H1 (cell line): ENCODE data around the gene UBE2K. TPM values are rescaled to one million over a fixed set of nuclear protein-coding genes. Genes with fewer than 3 reads are reported as not detected.
A peak's percentile ranks its signal among the peaks of the same experiment; 100 is the strongest.

ENCODE experiments used
- CTCF ChIA-PET: fragments of 300-600 bp; sonication (Branson Sonifier 250); formaldehyde crosslinking; loops from one replicate; lab custom pipeline; 2021; ENCODE audit not compliant: partially characterized antibody; lab: Charles Lee
- POLR2A ChIA-PET: fragments of 300-600 bp; sonication (Branson Sonifier 250); formaldehyde crosslinking; loops from one replicate; lab custom pipeline; 2021; ENCODE audit warnings: inconsistent platforms; ENCODE audit not compliant: partially characterized antibody; lab: Charles Lee
- DNase-seq, 2 experiments: peaks; one replicate each; pipeline versions ENCODE4 v3.0.0 to v3.0.0-alpha.2; 2010 to 2022; ENCODE audit warnings: low spot score in 2 of 2, low read depth in 1 of 2, mixed read lengths in 1 of 2
- FAIRE-seq: peaks from 2 replicates; lab custom pipeline; 2011; peaks lifted over from hg19 to GRCh38; lab: Jason Lieb, UNC
- H2AFZ ChIP-seq: 2 replicates; pipeline ENCODE4 v1.8.1; 2012; ENCODE audit warnings: low read length, inconsistent platforms
- H2AK5ac ChIP-seq: 2 replicates; pipeline ENCODE4 v1.6.1; 2013; ENCODE audit warnings: low read depth, low read length
- H2BK120ac ChIP-seq: replicated peaks from 2 replicates; pipeline ENCODE3; 2013; ENCODE audit warnings: low read depth, low read length, inconsistent platforms
- H2BK12ac ChIP-seq: 2 replicates; pipeline ENCODE4 v1.6.1; 2013; ENCODE audit warnings: low read depth, low read length
- H2BK15ac ChIP-seq: 2 replicates; pipeline ENCODE4 v1.6.1; 2013; ENCODE audit warnings: low read length
- H2BK20ac ChIP-seq: 2 replicates; pipeline ENCODE4 v1.6.1; 2013; ENCODE audit warnings: low read length
- H2BK5ac ChIP-seq: 2 replicates; pipeline ENCODE4 v1.6.1; 2013; ENCODE audit warnings: low read depth, low read length
- H3K14ac ChIP-seq: 2 replicates; pipeline ENCODE4 v1.6.1; 2013; ENCODE audit warnings: inconsistent platforms; ENCODE audit not compliant: insufficient read length
- H3K18ac ChIP-seq: 2 replicates; pipeline ENCODE4 v1.6.1; 2013; ENCODE audit warnings: low read length; ENCODE audit errors: extremely low read depth
- H3K23ac ChIP-seq: 2 replicates; pipeline ENCODE4 v1.6.1; 2013; ENCODE audit warnings: inconsistent platforms; ENCODE audit not compliant: insufficient read length
- H3K23me2 ChIP-seq: 2 replicates; pipeline ENCODE4 v1.6.1; 2013; ENCODE audit warnings: low read depth, low read length
- H3K27ac ChIP-seq: 2 replicates; pipeline ENCODE4 v1.6.1; 2011; ENCODE audit warnings: low read depth, low read length, inconsistent platforms
- H3K27me3 ChIP-seq, 4 experiments: replicated peaks in 1 of 4; 1 replicate in 1 of 4; 2 replicates in 3 of 4; pipeline versions ENCODE4 v1.6.1 to v1.8.1; 2011 to 2013; ENCODE audit warnings: low read length in 3 of 4, mild to moderate bottlenecking in 3 of 4, inconsistent platforms in 2 of 4, mixed read lengths in 2 of 4, moderate library complexity in 1 of 4; ENCODE audit not compliant: control insufficient read depth in 3 of 4, insufficient read depth in 3 of 4; ENCODE audit errors: extremely low read depth in 1 of 4
- H3K36me3 ChIP-seq, 4 experiments: 2 replicates each; pipeline versions ENCODE4 v1.6.1 to v1.8.1; 2011 to 2013; ENCODE audit warnings: mild to moderate bottlenecking in 4 of 4, low read length in 3 of 4, moderate library complexity in 2 of 4, control low read depth in 1 of 4, inconsistent platforms in 1 of 4; ENCODE audit not compliant: insufficient read depth in 4 of 4, control insufficient read depth in 2 of 4
- H3K4ac ChIP-seq: replicated peaks from 2 replicates; pipeline ENCODE3; 2013; ENCODE audit warnings: low read length, low read depth, mixed read lengths, inconsistent platforms; ENCODE audit not compliant: insufficient read length
- H3K4me1 ChIP-seq, 4 experiments: replicated peaks in 1 of 4; 1 replicate in 1 of 4; 2 replicates in 3 of 4; pipeline versions ENCODE4 v1.6.1 to v1.8.1; 2011 to 2013; ENCODE audit warnings: low read length in 3 of 4, inconsistent platforms in 2 of 4, mixed read lengths in 1 of 4; ENCODE audit not compliant: insufficient read depth in 4 of 4, control insufficient read depth in 3 of 4
- H3K4me2 ChIP-seq, 2 experiments: 2 replicates each; pipeline versions ENCODE4 v1.6.1 to v1.8.1; 2011 to 2013; ENCODE audit warnings: low read depth in 2 of 2, low read length in 2 of 2, control low read depth in 1 of 2, inconsistent platforms in 1 of 2, mild to moderate bottlenecking in 1 of 2; ENCODE audit not compliant: insufficient read depth in 1 of 2
- H3K4me3 ChIP-seq, 4 experiments: fragments of 200-600, 300-600 bp in 1 of 4; sonication (generic), shearing (Covaris generic), sonication (Bioruptor Twin) in 1 of 4; 2 replicates each; pipeline versions ENCODE4 v1.5.1 to v1.8.1; 2011 to 2016; ENCODE audit warnings: low read length in 4 of 4, low read depth in 3 of 4, control low read depth in 2 of 4, inconsistent platforms in 2 of 4, mild to moderate bottlenecking in 2 of 4, mixed read lengths in 1 of 4, moderate library complexity in 1 of 4; ENCODE audit not compliant: insufficient read depth in 2 of 4; ENCODE audit errors: extremely low read depth in 1 of 4
- H3K56ac ChIP-seq: replicated peaks from 2 replicates; pipeline ENCODE3; 2013; ENCODE audit warnings: low read depth, mild to moderate bottlenecking, mixed read lengths, low read length, inconsistent platforms; ENCODE audit not compliant: insufficient read length
- H3K79me1 ChIP-seq: 2 replicates; pipeline ENCODE4 v1.6.1; 2013; ENCODE audit warnings: low read depth, low read length, control low read depth
- H3K79me2 ChIP-seq, 2 experiments: 2 replicates each; pipeline versions ENCODE4 v1.6.1 to v1.8.1; 2012 to 2013; ENCODE audit warnings: low read length in 2 of 2, mild to moderate bottlenecking in 2 of 2, inconsistent platforms in 1 of 2; ENCODE audit not compliant: insufficient read depth in 2 of 2, control insufficient read depth in 1 of 2
- H3K9ac ChIP-seq, 4 experiments: replicated peaks in 1 of 4; 1 replicate in 1 of 4; 2 replicates in 3 of 4; pipeline versions ENCODE4 v1.6.1 to v1.8.1; 2011 to 2013; ENCODE audit warnings: low read depth in 3 of 4, low read length in 3 of 4, control low read depth in 2 of 4, mild to moderate bottlenecking in 2 of 4, moderate library complexity in 2 of 4, inconsistent platforms in 1 of 4; ENCODE audit errors: extremely low read depth in 1 of 4
- H3K9me3 ChIP-seq, 2 experiments: 2 replicates each; pipeline versions ENCODE4 v1.6.1 to v1.8.1; 2012 to 2013; ENCODE audit warnings: mild to moderate bottlenecking in 2 of 2, moderate library complexity in 2 of 2, control low read depth in 1 of 2, inconsistent platforms in 1 of 2, low read depth in 1 of 2, low read length in 1 of 2, mixed read lengths in 1 of 2; ENCODE audit not compliant: insufficient read depth in 2 of 2
- H4K20me1 ChIP-seq, 2 experiments: replicated peaks in 1 of 2; 2 replicates each; pipeline versions ENCODE3 to v1.8.1; 2011 to 2013; ENCODE audit warnings: inconsistent platforms in 2 of 2, low read length in 2 of 2, mild to moderate bottlenecking in 1 of 2; ENCODE audit not compliant: insufficient read depth in 2 of 2, control insufficient read depth in 1 of 2
- H4K5ac ChIP-seq: 2 replicates; pipeline ENCODE4 v1.6.1; 2013; ENCODE audit warnings: low read length, low read depth, mixed read lengths, inconsistent platforms; ENCODE audit not compliant: insufficient read length
- H4K8ac ChIP-seq: 2 replicates; pipeline ENCODE4 v1.8.0; 2013; ENCODE audit warnings: mild to moderate bottlenecking, moderate library complexity, low read length, inconsistent platforms; ENCODE audit not compliant: insufficient read depth; ENCODE audit errors: extremely low read depth
- H4K91ac ChIP-seq: replicated peaks from 2 replicates; pipeline ENCODE3; 2013; ENCODE audit warnings: low read length, mixed read lengths, inconsistent platforms; ENCODE audit not compliant: insufficient read length
- KDM5A ChIP-seq: fragments of 200-600 bp; IDR thresholded peaks from 2 replicates; pipeline ENCODE4 v1.7.1; 2012; ENCODE audit warnings: mild to moderate bottlenecking, low read length, inconsistent platforms, mixed read lengths
- RAD21 ChIP-seq, 2 experiments: IDR thresholded peaks in 1 of 2; conservative IDR thresholded peaks in 1 of 2; 2 replicates each; pipeline ENCODE4 v1.6.1; 2011; ENCODE audit warnings: low read depth in 2 of 2, low read length in 2 of 2, improper control_type of control experiment in 1 of 2, inconsistent platforms in 1 of 2, mild to moderate bottlenecking in 1 of 2, moderate library complexity in 1 of 2
- TBP ChIP-seq: IDR thresholded peaks from 2 replicates; pipeline ENCODE4 v1.6.1; 2011; ENCODE audit warnings: low read depth, low read length, improper control_type of control experiment
- WGBS, 2 experiments: shearing (Covaris generic) in 1 of 2; methylation state at CpG; one replicate each; pipeline versions ENCODE4 v1.1.6 to v1.1.7; 2013 to 2015; ENCODE audit warnings: low lambda C conversion rate in 2 of 2, mixed read lengths in 2 of 2, inconsistent platforms in 1 of 2, low coverage in 1 of 2, missing lambda C conversion rate in 1 of 2; ENCODE audit not compliant: insufficient replicate concordance in 2 of 2, insufficient coverage in 1 of 2, insufficient read length in 1 of 2; ENCODE audit errors: extremely low coverage in 1 of 2, missing lambda C conversion rate in 1 of 2; 5-methylcytosine and 5-hydroxymethylcytosine counted together
- polyA plus RNA-seq, 7 experiments: library from polyadenylated mRNA; depleted of rRNA in 3 of 7; stranded (reverse) in 5 of 7; unstranded in 2 of 7; fragments of >200 nt in 5 of 7; fragments of 200-250 nt in 2 of 7; gene quantifications; 1 replicate in 5 of 7; 2 replicates in 1 of 7; 4 replicates in 1 of 7; pipeline versions ENCODE4 v1.2.1 to v1.2.3, GENCODE V29; 2011 to 2013; ENCODE audit warnings: missing spikeins in 2 of 7, mixed read lengths in 2 of 7
- total RNA-seq: library from RNA; stranded (reverse); fragmentation: NEBNext Ultra II Directional; extraction: Animal tissue kit (Norgen Biotek cat#: 25700); gene quantifications from 2 replicates; pipeline ENCODE4 v1.2.1, GENCODE V29; 2021
- TF ChIP-seq, protein P1 (sequence below), 3 experiments: IDR thresholded peaks; 1 replicate in 2 of 3; 2 replicates in 1 of 3; pipeline versions ENCODE4 v1.5.1 to v1.6.1; 2011; ENCODE audit warnings: low read length in 3 of 3, mild to moderate bottlenecking in 3 of 3, inconsistent platforms in 2 of 3, low read depth in 1 of 3, moderate library complexity in 1 of 3; ENCODE audit not compliant: insufficient read depth in 1 of 3; ENCODE audit errors: control extremely low read depth in 1 of 3

Gene UBE2K
- total and polyA plus RNA-seq, 2 of the 8 experiments (the other 6 are each of a cell fraction or from before 2014, with no cell fraction given) = 53.6 to 174 TPM

DNA sequence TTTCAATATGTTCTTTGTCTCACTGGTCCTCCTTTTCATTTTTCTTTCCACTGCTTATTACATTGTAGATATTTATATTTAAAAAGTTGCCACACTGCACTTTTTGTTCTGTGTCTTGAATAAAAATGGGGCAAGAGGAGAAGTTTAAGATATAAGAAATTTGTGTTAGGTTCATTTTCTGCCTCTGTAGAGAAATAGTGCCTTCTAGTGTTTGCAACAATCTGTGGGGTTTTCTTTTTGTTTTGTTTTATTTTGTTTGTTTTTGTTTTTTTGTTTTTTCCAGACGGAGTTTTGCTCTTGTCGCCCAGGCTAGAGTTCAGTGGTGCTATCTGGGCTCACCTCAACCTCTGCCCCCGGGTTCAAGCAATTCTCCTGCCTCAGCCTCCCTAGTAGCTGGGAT lies 39.2 kb upstream of the UBE2K start:
- H2BK5ac ChIP-seq = no peak overlapping the region
- no peak overlapping the region for H4K91ac ChIP-seq
- no peak overlapping the region for H3K4me2 ChIP-seq
- WGBS, 2 experiments = 95% methylated on average over 3 of the region's 3 CpGs; no CpG with 5 or more reads in 1 of the 2 experiments
- H3K23me2 ChIP-seq = no peaks in the 10 kb centered on the region
- no peak overlapping the region for H3K4me3 ChIP-seq
- no peak overlapping the region for H3K56ac ChIP-seq
- H3K9me3 ChIP-seq = no peaks in the 10 kb centered on the region
- POLR2A ChIA-PET = interaction anchor here (0.9 to 1.1 kb wide), 2 partner anchors 10 to 20 kb away, joined by 3 read pairs; partner anchors contain the start of gene SMIM14
- H3K79me2 ChIP-seq = no peaks in the 10 kb centered on the region
- H3K27ac ChIP-seq = no peak overlapping the region
- no peaks in the 10 kb centered on the region for H3K79me1 ChIP-seq
- H4K5ac ChIP-seq = no peak overlapping the region
- CTCF ChIA-PET = interaction anchor here (0.7 to 1.1 kb wide), 2 partner anchors 18 to 190 kb away, joined by 3 read pairs; no protein-coding TSS in a partner anchor
- no peaks in the 10 kb centered on the region for H3K27me3 ChIP-seq
- H4K8ac ChIP-seq = no peak overlapping the region
- no peak overlapping the region for H2BK120ac ChIP-seq
- no peak overlapping the region for H3K4ac ChIP-seq
- H2BK20ac ChIP-seq = no peak overlapping the region
- H2BK12ac ChIP-seq = no peak overlapping the region
- H3K18ac ChIP-seq = no peak overlapping the region
- no peaks in the 10 kb centered on the region for H3K36me3 ChIP-seq
- no peak overlapping the region for H3K14ac ChIP-seq
- no peak for FAIRE-seq
- no peaks in the 10 kb centered on the region for H4K20me1 ChIP-seq
- H2AK5ac ChIP-seq = no peak overlapping the region
- no peak overlapping the region for H2BK15ac ChIP-seq
- TF ChIP-seq, protein P1, sequence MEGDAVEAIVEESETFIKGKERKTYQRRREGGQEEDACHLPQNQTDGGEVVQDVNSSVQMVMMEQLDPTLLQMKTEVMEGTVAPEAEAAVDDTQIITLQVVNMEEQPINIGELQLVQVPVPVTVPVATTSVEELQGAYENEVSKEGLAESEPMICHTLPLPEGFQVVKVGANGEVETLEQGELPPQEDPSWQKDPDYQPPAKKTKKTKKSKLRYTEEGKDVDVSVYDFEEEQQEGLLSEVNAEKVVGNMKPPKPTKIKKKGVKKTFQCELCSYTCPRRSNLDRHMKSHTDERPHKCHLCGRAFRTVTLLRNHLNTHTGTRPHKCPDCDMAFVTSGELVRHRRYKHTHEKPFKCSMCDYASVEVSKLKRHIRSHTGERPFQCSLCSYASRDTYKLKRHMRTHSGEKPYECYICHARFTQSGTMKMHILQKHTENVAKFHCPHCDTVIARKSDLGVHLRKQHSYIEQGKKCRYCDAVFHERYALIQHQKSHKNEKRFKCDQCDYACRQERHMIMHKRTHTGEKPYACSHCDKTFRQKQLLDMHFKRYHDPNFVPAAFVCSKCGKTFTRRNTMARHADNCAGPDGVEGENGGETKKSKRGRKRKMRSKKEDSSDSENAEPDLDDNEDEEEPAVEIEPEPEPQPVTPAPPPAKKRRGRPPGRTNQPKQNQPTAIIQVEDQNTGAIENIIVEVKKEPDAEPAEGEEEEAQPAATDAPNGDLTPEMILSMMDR (IDR thresholded peaks at IDR 0.05; ENCODE audit: control extremely low read depth in 1 of 3, insufficient read depth in 1 of 3, low read depth in 1 of 3, low read length in 3 of 3) = peak in 1 of 3 experiments; percentile 3; a peak in 1 of 4 replicates
- TF ChIP-seq RAD21 (IDR thresholded peaks at IDR 0.05 in 1 of 2, conservative IDR thresholded peaks at IDR 0.05 in 1 of 2; ENCODE audit: low read depth in 2 of 2, low read length in 2 of 2) = peak; percentile 29 to 36
- TF ChIP-seq TBP = no peak
- no peak for TF ChIP-seq KDM5A
- DNase-seq = no peak
- H3K23ac ChIP-seq = no peak overlapping the region
- H2AFZ ChIP-seq = no peak overlapping the region
- no peak overlapping the region for H3K9ac ChIP-seq
- no peaks in the 10 kb centered on the region for H3K4me1 ChIP-seq
